Measurements from ENCODE around the gene KRT7.
A peak's percentile ranks its signal among the peaks of the same experiment; 100 is the strongest.

Gene KRT7

DNA sequence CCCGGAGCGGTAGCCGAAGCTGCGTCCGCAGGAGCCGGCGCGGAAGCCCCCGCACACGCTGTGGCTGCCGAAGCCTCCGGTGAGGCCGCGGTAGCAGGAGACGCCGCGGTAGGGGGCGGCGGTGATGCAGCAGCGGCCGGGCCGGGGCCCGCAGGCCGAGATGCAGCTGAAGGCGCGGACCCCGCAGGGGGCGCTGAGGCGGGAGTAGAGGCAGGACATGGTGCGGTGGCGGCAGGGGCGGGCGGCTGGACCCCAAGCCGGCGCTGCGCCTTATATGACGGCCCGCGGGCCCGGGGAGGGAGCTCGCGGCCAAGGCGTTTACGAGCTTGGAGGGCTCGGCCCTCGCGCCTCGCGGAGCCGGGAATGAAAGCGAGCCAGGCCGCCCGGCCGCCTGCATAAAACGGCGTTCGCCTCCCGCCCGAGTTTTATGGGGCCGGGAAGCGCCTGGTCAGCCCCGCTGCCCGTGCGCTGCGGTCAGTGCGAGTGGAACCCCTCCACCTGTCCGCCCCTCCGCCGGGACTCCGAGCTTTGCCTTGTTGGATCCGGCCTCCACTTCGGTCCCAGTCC is 25.4 kb downstream of the KRT7 start:
- DNase-seq: no peak

- DNase-seq: no peak
Observed at GRCh38 chr12:52259657-52260243, 26.7 kb downstream of the KRT7 start.

DNA sequence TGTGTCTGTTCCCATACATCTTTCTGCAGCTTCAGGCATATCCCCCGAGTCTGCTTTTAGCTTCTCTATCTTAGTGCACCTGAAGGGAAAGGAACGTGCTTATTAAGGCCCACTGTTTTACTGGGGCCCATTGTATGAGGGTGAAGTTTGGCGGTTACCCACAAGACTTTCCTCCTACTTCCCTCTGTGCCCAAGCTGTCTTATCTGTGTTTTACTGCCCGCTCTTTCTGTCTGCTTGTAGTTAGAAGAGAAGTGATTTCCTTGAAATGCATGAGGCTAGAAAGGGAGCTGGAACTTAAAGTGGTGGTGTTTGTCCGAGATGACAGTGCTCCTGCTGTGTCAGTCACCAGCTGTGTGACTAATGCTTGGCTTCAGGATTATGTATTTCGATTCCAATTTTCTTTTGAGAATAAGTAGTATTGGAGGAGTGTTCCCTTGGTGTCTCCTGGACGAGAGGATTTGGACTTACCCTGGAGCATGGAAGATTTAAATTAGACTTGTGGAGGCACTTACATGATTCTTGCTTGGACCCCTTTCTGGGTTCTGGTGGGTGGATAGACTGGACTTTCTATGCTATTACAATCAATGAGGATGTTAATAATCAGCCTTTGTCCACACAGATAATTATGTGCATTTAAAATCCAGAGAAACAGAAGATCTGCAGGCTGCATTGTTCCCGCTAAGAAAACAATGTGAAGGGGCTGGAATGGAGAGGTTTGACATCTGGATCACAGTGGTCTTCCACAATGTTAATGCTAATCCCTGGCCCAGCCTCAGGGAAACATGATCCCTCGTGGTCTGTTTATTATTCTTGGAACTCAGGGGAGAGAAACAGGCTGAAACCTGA is 27.5 kb downstream of the KRT7 start:
- no peak for DNase-seq

DNA sequence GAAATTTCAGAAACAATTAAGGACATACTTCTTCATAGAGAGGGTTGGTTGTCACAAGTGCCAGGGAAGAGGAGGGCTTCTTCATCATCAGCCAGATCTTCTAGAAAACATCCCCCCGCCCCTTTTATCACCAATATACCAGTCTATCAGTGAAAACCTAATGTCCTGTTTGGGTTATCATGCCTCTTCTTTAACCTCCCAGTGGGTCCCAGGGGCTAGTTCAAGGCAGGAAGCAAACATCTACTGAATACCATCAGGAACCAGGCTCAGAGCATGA is 28.1 kb downstream of the KRT7 start:
- DNase-seq: no peak

DNA sequence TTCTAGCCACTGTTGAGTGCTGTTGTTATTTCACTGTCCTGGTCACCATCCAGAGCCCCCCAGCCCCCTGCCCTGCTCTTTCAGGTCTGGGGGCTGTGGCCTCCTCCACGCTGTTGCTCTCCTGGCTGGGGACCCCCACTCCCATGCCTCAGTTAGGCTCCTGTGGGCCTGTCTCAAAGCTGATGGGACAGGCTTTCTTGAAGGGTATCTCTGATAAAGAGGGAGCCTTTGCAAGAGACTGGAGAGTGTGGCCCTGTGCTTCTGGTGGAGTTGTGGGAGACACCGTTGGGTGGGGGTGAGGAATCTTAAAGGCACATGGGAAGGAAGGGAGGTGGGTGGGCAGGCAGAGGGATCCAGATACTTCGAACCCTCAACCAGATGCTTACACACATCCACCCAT is 29.2 kb downstream of the KRT7 start:
- DNase-seq: no peak

- no peak for DNase-seq
Observed at GRCh38 chr12:52263761-52264434, 30.9 kb downstream of the KRT7 start.

- DNase-seq: no peak
Observed at GRCh38 chr12:52264435-52264825, 31.4 kb downstream of the KRT7 start.

DNA sequence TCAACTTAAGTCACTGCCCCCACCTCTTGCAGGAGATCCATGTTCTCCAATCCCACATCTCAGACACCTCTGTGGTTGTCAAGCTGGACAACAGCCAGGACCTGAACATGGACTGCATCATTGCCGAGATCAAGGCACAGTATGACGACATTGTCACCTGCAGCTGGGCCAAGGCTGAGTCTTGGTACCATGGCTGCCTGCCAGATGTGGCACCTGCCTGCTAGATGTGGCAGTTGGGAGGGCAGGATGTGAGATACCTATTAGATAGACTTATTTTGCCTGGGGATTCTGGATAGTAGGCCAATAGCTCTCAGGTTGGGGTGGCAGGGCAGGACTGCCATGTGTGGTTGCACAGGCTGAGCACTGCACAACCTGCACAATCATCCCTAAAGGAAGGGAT is 33.5 kb downstream of the KRT7 start:
- DNase-seq: no peak

DNA sequence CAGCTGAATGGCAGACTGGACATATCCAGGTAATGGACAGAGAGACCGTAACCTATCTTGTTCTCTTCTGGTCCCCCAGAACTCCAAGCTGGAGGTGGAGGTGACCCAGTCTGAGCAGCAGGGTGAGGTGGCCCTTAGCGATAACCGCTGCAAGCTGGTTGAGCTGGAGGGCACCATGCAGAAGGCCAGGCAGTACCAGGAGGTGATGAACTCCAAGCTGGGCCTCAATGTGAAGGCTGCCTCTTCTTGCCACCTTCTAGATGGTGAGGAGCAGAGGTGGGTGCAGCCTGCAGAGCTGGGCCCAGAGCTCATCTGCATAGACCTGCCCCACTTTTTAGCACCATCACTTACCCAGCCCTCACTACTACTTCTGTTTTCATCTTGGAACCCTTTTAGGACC is 34.2 kb downstream of the KRT7 start:
- no peak for DNase-seq

- no peak for DNase-seq
Observed at GRCh38 chr12:52267699-52268098, 34.7 kb downstream of the KRT7 start.

DNA sequence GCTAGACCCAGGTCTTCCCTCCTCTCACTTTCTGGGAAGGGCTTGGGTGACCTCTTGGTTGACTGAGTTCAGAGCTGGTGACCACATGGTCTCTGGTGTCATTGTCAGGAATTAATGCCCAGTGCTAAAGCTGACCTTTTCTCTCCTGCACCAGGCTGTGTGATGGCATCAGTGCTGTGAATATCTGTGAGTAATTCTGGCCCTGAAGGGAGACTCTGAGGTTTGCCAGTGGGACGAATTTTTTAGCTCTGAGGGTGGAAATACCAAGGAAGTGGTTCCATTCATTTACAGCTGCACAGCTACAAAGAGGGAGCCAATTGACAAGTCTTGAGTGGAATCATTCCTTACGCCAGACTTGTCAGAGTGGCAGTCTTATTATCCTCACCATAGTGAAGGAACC is 35.2 kb downstream of the KRT7 start:
- DNase-seq: no peak

- DNase-seq: no peak
Observed at GRCh38 chr12:52270541-52271070, 37.6 kb downstream of the KRT7 start.

GRCh38 chr12:52271158-52271557 is 38.1 kb downstream of the KRT7 start:
- DNase-seq: no peak

DNA sequence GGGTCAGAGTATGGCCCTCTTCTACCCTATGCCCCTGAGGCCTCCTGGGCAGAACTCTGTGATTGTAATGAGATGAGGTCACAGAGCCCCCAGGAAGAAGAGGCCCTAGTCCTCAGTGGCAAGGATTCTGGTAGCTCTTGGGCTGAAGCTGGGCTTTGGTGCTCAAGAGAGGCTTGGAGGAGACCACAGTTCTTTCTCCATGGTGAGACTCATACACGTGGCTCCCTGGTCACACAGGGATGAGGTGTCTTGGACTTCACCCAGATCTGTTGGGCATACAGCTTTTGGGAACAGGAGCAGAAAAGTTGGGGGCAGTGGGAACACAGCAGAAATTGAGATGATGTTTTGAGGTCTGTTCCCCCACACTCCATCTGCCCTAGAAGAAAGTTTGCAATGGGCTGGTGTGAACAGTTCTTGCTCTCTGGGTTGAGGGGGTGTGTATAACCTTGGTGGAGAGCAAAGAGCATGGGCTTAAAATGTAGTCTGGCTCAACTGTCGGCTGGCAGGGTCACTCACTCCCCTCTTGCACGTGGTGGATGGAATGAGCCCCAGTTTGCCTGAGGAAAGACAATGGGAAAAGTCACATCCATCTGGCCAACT is 41.6 kb downstream of the KRT7 start, which contains the start of gene KRT86:
KRT86 (plus strand) TSS at position 125 of the 600 bp plus-strand sequence. CDS start 27,272 bp downstream, outside the sequence.
- DNase-seq: no peak

DNA sequence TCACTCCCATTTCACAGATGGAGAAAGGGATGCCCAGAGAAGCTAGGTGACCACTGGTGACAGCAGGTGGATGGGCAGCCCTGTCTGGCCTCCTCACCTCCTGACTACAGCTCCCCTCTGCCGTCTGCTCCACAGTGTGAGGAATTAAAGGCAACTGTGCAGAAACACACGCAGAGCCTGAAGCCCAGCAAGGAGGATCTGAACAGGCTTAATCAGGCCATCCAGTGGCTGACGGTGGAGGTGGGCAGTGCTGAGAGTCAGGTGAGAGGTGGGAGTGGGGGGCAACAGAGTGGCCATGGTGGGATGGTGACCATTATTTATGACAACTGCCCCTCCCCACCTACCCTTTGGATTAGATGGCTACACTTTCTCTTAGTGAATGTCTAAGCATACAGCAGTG is 42.6 kb downstream of the KRT7 start:
- no peak for DNase-seq

DNA sequence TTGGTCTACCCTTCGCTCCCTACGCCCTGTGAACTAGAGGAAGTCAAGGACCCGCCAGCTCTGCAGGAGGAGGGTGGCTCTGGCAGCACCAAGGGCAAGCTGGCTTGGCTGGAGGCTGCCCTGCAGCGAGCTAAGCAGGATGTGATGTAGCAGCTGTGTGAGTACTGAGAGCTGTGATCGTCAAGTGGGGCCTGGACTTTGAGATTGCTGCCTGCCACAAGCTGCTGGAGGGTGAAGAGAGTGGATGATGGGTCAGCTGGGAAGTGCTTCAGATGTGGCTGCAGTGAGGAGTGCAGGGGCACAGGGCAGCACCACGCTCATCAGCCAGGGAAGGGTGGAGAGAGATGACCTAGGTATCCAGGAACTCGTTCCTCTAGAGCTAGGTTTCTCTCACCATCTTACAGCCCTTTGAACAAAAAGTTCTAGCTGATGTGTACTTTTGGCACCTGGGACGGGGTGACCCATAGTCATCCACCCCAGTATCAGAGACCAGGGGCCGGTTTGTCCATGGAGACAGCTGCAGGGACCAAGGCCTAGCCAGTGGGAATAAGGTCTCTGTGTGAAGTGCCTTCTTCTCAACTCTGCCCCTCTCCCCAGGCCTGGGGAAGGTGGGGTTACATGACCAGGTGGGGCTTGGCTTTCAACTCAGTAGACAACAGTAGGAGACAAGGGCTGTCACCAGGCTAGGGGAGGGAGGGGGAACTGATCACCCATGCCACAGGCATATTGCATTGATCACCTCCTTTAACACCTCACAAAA is 44.6 kb downstream of the KRT7 start:
- DNase-seq: no peak

DNA sequence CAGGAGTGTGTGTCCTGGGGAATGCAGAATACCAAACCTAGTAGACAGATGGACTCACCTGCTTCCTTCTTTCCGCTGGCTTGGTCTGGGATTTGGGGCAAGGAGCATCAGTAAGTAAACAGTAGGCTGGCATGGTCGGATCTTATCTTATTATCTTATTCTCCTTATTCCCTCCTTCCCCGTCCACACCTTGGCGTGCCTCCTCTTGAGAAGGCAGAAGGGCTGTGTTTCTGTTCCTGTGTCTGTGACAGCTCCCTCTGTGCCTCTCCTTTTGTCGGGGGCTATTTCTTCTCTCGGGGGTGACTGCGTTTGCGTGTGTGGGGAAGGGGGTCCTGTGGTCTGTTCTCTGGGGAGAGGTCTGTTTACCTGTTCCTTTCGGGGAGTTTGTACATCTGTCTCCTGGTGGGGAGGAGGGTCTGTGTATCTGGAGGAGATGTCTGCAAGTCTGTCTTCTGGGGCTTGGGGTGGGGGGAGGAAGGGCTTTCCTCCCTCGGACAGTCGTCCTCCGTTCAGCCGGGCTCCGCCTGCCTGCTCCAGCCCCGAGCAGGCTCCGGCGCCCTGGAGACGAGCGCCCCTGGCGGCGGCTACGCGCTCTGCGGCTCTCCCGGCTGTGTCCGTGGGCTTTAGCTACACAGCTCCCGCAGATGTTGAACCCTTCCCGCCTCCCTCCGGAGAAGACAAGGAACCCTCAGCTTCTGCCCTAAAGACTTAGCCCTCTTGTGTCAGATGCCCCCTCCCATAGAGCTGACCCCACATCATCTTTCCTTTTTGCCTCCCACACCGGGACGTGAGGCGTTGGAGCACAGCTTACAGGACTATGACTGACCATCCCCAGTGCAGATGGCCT is 45.8 kb downstream of the KRT7 start:
- DNase-seq: peak; percentile 63

DNA sequence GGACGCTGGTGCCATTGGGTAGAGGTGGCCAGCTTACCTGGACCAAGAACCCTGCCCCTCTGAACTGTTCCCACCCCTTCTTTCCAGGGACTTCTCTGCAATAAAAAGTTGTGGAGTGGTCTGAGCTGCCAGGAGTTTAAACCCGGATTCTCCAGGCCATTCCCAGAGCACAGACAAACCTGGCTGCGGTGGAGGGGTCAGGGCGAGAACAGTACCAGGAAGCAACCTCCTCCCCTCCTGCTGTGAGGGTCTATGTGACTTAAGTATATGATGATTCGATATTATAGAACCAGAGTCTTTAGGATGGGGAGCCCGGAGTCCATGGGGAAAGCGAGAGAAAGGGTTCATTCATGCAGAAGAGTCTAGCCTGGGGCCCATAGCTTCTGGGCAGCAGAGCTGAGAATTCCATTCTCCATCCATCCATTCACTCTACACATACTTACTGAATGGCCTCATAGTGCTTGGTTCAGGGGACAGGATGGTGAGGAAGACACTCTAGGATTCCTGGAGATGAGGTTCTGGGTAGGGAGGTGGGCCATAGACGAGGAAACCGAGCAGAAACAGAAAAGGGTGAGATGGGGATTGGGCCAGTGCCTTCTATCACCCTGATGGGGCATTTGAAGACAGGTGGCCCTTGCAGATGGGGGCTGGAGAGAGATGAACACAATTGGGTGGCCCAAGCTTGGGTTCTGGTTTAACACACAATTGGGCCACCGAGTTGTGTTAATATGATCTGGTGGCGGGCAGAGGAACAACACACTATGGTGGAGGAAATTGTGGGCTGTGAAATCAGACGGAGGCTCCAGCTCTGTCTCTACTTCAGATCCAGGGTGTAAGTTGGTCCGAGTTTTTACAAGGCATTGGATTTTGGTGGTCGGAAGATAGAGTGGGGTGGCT is 46.6 kb downstream of the KRT7 start:
- DNase-seq: no peak

- no peak for DNase-seq
Observed at GRCh38 chr12:52280319-52280795, 47.3 kb downstream of the KRT7 start.
